K562 (cell line): Measurements from ENCODE around the gene VAMP8. TPM values are rescaled to one million over a fixed set of nuclear protein-coding genes. Genes with fewer than 3 reads are reported as not detected.

Experiments used
- CBX8 ChIP-seq: fragments of 200-600 bp; sonication (generic); IDR thresholded peaks from 2 replicates; pipeline ENCODE4 v1.6.1; 2012; ENCODE audit warnings: borderline replicate concordance, mixed run types, low read depth, mild to moderate bottlenecking, moderate library complexity, mixed read lengths, low read length, control low read depth, inconsistent platforms; ENCODE audit not compliant: poor library complexity, severe bottlenecking; ENCODE audit errors: extremely low read depth
- CCAR2 ChIP-seq: fragments of 200-400 bp; formaldehyde crosslinking; IDR thresholded peaks from 2 replicates; pipeline ENCODE4 v1.6.1; 2017; ENCODE audit warnings: mild to moderate bottlenecking, low read depth, low read length
- CREB3L1 ChIP-seq: fragments of 450-650 bp; IDR thresholded peaks from 2 replicates; pipeline ENCODE4 v1.6.1; 2014; ENCODE audit warnings: low read depth, mild to moderate bottlenecking, moderate library complexity, borderline replicate concordance
- CTCFL ChIP-seq: IDR thresholded peaks from 2 replicates; pipeline ENCODE4 v1.6.1; 2011; ENCODE audit warnings: borderline replicate concordance, low read depth, mild to moderate bottlenecking, moderate library complexity, low read length; ENCODE audit not compliant: insufficient read depth, poor library complexity, severe bottlenecking
- ETS2 ChIP-seq: IDR thresholded peaks from 2 replicates; pipeline ENCODE4 v1.6.1; 2016; ENCODE audit warnings: borderline replicate concordance, missing genetic modification characterization, mild to moderate bottlenecking, moderate library complexity, missing compliant biosample characterization; ENCODE audit not compliant: poor library complexity, severe bottlenecking
- MAFF ChIP-seq: IDR thresholded peaks from 2 replicates; pipeline ENCODE4 v1.6.1; 2012; ENCODE audit warnings: low read length, improper control_type of control experiment
- NCOA2 ChIP-seq, 2 experiments: fragments of 450-650 bp; IDR thresholded peaks; 2 replicates each; pipeline ENCODE4 v1.6.1; 2018; ENCODE audit warnings: mild to moderate bottlenecking in 2 of 2, moderate library complexity in 1 of 2; ENCODE audit not compliant: partially characterized antibody in 2 of 2
- PHB ChIP-seq: fragments of 250-450 bp; sonication (Bioruptor Pico); IDR thresholded peaks from 2 replicates; pipeline ENCODE4 v1.5.0; 2021
- PPARD ChIP-seq: fragments of 250-450 bp; sonication (Bioruptor Pico); IDR thresholded peaks from 2 replicates; pipeline ENCODE4 v1.8.0; 2022; ENCODE audit warnings: inconsistent platforms, mild to moderate bottlenecking, moderate library complexity
- RBM17 ChIP-seq: fragments of 200-400 bp; formaldehyde crosslinking; IDR thresholded peaks from 2 replicates; pipeline ENCODE4 v1.6.1; 2017; ENCODE audit warnings: low read depth, mild to moderate bottlenecking, low read length, borderline replicate concordance
- RBM39 ChIP-seq: fragments of 200-400 bp; formaldehyde crosslinking; optimal IDR thresholded peaks from 2 replicates; pipeline ENCODE3; 2018; ENCODE audit warnings: low read depth, low read length
- TEAD1 ChIP-seq, 2 experiments: fragments of 450-650 bp in 1 of 2; sonication (generic) in 1 of 2; formaldehyde crosslinking; IDR thresholded peaks; 2 replicates each; pipeline versions ENCODE4 v1.4.0 to v1.8.0; 2020 to 2022; ENCODE audit warnings: mild to moderate bottlenecking in 2 of 2, missing genetic modification reagents in 1 of 2
- TRIM28 ChIP-seq: fragments of 450-650 bp; IDR thresholded peaks from 2 replicates; pipeline ENCODE4 v1.6.1; 2017
- U2AF2 ChIP-seq: fragments of 200-400 bp; formaldehyde crosslinking; optimal IDR thresholded peaks from 2 replicates; pipeline ENCODE3; 2017; ENCODE audit warnings: low read depth, mild to moderate bottlenecking, low read length
- ZNF175 ChIP-seq: fragments of 200-800 bp; sonication (Bioruptor generic); IDR thresholded peaks from 2 replicates; pipeline ENCODE4 v1.6.1; 2016; ENCODE audit warnings: low read depth, mild to moderate bottlenecking, missing genetic modification characterization, missing compliant biosample characterization
- ZNF668 ChIP-seq: fragments of 250-450 bp; sonication (Bioruptor Pico); IDR thresholded peaks from 2 replicates; pipeline ENCODE4 v1.8.0; 2022; ENCODE audit warnings: mild to moderate bottlenecking, inconsistent platforms
- polyA plus RNA-seq, 8 experiments: library from polyadenylated mRNA; depleted of rRNA in 4 of 8; stranded (reverse) in 5 of 8; unstranded in 3 of 8; fragments of >200 nt; fragmentation: Nextera tagmentation in 2 of 8; fragmentation: Illumina TruSeq in 1 of 8; extraction: Ambion mirVana in 2 of 8; extraction: Trizol in 1 of 8; gene quantifications; 2 replicates each; pipeline versions ENCODE4 v1.2.1 to v1.2.3, GENCODE V29; 2011 to 2014; ENCODE audit warnings: inconsistent platforms in 1 of 8, missing spikeins in 1 of 8
- total RNA-seq, 7 experiments: library from RNA; depleted of rRNA in 6 of 7; stranded (reverse); fragments of >200 nt in 6 of 7; fragmentation: Illumina TruSeq in 2 of 7; extraction: Trizol in 2 of 7; gene quantifications; 2 replicates each; pipeline versions ENCODE4 v1.2.1 to v1.2.3, GENCODE V29; 2011 to 2021; ENCODE audit warnings: low replicate concordance in 1 of 7
- TF ChIP-seq, protein P1 (sequence below): fragments of 250-450 bp; sonication (Bioruptor Pico); IDR thresholded peaks from 2 replicates; pipeline ENCODE4 v1.8.0; 2022; ENCODE audit warnings: moderate library complexity, mild to moderate bottlenecking, inconsistent platforms
- TF ChIP-seq, protein P2 (sequence below): fragments of 250-450 bp; sonication (Bioruptor Pico); IDR thresholded peaks from 2 replicates; pipeline ENCODE4 v1.8.0; 2022; ENCODE audit warnings: inconsistent platforms
- TF ChIP-seq, protein P3 (sequence below): IDR thresholded peaks from 2 replicates; pipeline ENCODE4 v1.6.1; 2011; ENCODE audit not compliant: insufficient read length; ENCODE audit errors: extremely low read depth

The VAMP8 gene
- total and polyA plus RNA-seq, 9 of the 15 experiments (the other 6 are each of a cell fraction or from before 2014, with no cell fraction given): 107 to 571 (median 248) TPM

DNA sequence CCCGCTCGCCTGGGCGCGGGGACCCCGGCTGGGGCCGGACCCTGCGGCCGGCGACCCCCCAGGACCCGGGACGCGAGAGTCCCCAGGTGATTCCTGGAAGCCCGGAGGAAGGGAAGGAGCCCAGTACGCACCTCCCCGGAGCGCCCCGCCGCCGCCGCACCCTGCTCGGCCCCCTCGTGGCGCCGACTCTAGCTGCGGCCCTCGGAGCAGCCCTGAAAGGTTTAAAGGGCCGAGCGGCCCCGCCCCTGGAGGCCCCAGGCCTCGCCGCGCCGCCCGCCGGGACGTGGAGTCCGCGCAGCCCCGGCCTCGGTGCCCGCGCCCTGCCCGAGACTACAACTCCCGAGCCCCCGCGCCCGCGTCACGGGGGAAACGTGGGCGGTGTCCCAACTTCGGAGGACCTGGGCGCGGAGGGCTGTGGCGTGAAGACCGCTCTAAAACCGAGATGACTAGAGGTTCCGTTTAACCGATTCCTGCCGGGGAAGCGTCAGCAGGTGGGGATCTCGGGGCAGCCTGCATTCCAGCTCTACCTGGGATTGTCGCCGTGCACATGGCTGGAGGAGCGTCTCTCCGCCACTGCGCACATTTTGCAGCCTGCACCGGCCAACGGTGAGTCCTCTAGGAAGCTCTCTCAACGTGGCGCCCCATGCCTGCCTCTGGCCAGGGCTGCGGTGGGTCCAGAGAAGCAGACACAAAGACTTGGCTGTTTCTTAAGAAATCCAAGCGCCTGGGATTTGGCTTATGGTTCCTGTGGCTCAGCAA lies 25.3 kb downstream of the VAMP8 start, which contains the start of gene TMEM150A (continued):
- TF ChIP-seq, protein P1, sequence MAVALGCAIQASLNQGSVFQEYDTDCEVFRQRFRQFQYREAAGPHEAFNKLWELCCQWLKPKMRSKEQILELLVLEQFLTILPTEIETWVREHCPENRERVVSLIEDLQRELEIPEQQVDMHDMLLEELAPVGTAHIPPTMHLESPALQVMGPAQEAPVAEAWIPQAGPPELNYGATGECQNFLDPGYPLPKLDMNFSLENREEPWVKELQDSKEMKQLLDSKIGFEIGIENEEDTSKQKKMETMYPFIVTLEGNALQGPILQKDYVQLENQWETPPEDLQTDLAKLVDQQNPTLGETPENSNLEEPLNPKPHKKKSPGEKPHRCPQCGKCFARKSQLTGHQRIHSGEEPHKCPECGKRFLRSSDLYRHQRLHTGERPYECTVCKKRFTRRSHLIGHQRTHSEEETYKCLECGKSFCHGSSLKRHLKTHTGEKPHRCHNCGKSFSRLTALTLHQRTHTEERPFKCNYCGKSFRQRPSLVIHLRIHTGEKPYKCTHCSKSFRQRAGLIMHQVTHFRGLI (CRISPR knock-in tag): no peak
- TF ChIP-seq CTCFL (peak; percentile 97), RBM39 (no peak), NCOA2 (IDR thresholded peaks at IDR 0.05; ENCODE audit: partially characterized antibody in 2 of 2) (no peak), RBM17 (no peak), PPARD (CRISPR knock-in tag) (no peak), MAFF (no peak), ETS2 (tag) (no peak), CREB3L1 (peak; percentile 89), TRIM28 (no peak), CCAR2 (no peak), TEAD1 (CRISPR knock-in tag; IDR thresholded peaks at IDR 0.05) (no peak), CBX8 (no peak), U2AF2 (no peak), ZNF175 (no peak), PHB (CRISPR knock-in tag) (no peak), ZNF668 (CRISPR knock-in tag) (0 out of 2 replicates have a peak, but pooled peaks have one; percentile 60)
- TF ChIP-seq, protein P2, sequence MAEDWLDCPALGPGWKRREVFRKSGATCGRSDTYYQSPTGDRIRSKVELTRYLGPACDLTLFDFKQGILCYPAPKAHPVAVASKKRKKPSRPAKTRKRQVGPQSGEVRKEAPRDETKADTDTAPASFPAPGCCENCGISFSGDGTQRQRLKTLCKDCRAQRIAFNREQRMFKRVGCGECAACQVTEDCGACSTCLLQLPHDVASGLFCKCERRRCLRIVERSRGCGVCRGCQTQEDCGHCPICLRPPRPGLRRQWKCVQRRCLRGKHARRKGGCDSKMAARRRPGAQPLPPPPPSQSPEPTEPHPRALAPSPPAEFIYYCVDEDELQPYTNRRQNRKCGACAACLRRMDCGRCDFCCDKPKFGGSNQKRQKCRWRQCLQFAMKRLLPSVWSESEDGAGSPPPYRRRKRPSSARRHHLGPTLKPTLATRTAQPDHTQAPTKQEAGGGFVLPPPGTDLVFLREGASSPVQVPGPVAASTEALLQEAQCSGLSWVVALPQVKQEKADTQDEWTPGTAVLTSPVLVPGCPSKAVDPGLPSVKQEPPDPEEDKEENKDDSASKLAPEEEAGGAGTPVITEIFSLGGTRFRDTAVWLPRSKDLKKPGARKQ (CRISPR knock-in tag): no peak
- TF ChIP-seq, protein P3, sequence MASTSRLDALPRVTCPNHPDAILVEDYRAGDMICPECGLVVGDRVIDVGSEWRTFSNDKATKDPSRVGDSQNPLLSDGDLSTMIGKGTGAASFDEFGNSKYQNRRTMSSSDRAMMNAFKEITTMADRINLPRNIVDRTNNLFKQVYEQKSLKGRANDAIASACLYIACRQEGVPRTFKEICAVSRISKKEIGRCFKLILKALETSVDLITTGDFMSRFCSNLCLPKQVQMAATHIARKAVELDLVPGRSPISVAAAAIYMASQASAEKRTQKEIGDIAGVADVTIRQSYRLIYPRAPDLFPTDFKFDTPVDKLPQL: no peak
